ENCODE data around the gene COQ3. TPM values are rescaled to one million over a fixed set of nuclear protein-coding genes. Genes with fewer than 3 reads are reported as not detected.

The COQ3 gene
- total and polyA plus RNA-seq, 2 of the 4 experiments (the other 2 are of a cell fraction) = 8.2 to 8.9 TPM

- Histone ChIP-seq H2AK9ac (replicated peaks; ENCODE audit: low read depth, low read length, poor library complexity) (no peak overlapping the region), H3K27ac (ENCODE audit: insufficient read depth, low read length) (no peak overlapping the region), H3K18ac (ENCODE audit: low read depth, low read length) (no peak overlapping the region), H3K14ac (replicated peaks; ENCODE audit: low read depth, low read length) (no peak overlapping the region), H3K56ac (ENCODE audit: extremely low read depth, insufficient read depth, low read length) (no peak overlapping the region), H3K36me3 (ENCODE audit: control insufficient read depth, insufficient read depth, low read length) (no peaks in the 10 kb centered on the region; the same call in 1 of the 2 replicates), H3K9me3 (ENCODE audit: control insufficient read depth, insufficient read depth, low read length) (no peaks in the 10 kb centered on the region), H2BK15ac (ENCODE audit: low read depth, low read length) (no peak overlapping the region), H3K27me3 (ENCODE audit: control insufficient read depth, insufficient read depth, low read length) (no peaks in the 10 kb centered on the region), H3K4me2 (ENCODE audit: low read depth, low read length) (no peak overlapping the region), H2BK5ac (ENCODE audit: low read depth, low read length, poor library complexity, severe bottlenecking) (no peak overlapping the region), H2BK120ac (ENCODE audit: low read depth, low read length) (no peak overlapping the region), H4K91ac (ENCODE audit: insufficient read depth, low read depth, low read length) (no peak overlapping the region), H3K4me1 (ENCODE audit: control insufficient read depth, insufficient read depth, low read length) (no peaks in the 10 kb centered on the region), H4K8ac (ENCODE audit: low read depth in 2 of 2, low read length in 2 of 2) (no peak overlapping the region), H3K9ac (ENCODE audit: low read depth, low read length) (no peak overlapping the region), H3K4me3 (ENCODE audit: insufficient read depth, low read depth, low read length) (no peak overlapping the region), H2AK5ac (ENCODE audit: low read depth, low read length) (no peak overlapping the region), H3K9me1 (ENCODE audit: insufficient read depth, low read length) (no peaks in the 10 kb centered on the region), H3K23ac (ENCODE audit: low read depth, low read length) (no peak overlapping the region), H3K79me1 (ENCODE audit: low read depth in 1 of 2, low read length in 2 of 2) (no peaks in the 10 kb centered on the region), H4K20me1 (ENCODE audit: insufficient read depth, low read length) (no peaks in the 10 kb centered on the region), H2AFZ (replicated peaks; ENCODE audit: low read length, poor library complexity) (no peak overlapping the region), H2BK20ac (ENCODE audit: low read depth, low read length) (no peak overlapping the region), H4K5ac (ENCODE audit: low read depth, low read length) (no peak overlapping the region), H3K4ac (ENCODE audit: low read depth, low read length) (no peak overlapping the region)
- BruUV-seq (replicated peaks) = no TSS peak
- intact Hi-C loops (cut with micrococcal nuclease) = no loop called here
- dilution Hi-C loops (cut with HindIII; ENCODE audit: low sequenced_read_pairs, unreplicated experiment) = no loop called here
- no peak for DNase-seq
- ATAC-seq (ENCODE audit: low read depth) = no peak
- TF ChIP-seq BHLHE40 (IDR thresholded peaks at IDR 0.05; ENCODE audit: low read depth, low read length) = no peak
- no peak for TF ChIP-seq RCOR1 (IDR thresholded peaks at IDR 0.05; ENCODE audit: insufficient replicate concordance, low read length)
- TF ChIP-seq USF2 (IDR thresholded peaks at IDR 0.05; ENCODE audit: low read depth, low read length) = no peak
- TF ChIP-seq CEBPB (IDR thresholded peaks at IDR 0.05; ENCODE audit: low read depth, low read length) = no peak
- no peak for TF ChIP-seq FOS (IDR thresholded peaks at IDR 0.05; ENCODE audit: low read depth, low read length)
- no peak for TF ChIP-seq CHD1 (IDR thresholded peaks at IDR 0.05; ENCODE audit: low read depth, low read length)
- no peak for TF ChIP-seq MAFK (IDR thresholded peaks at IDR 0.05; ENCODE audit: low read depth, low read length)
- TF ChIP-seq CTCF (conservative IDR thresholded peaks at IDR 0.05; ENCODE audit: low read depth, low read length) = no peak
- no peak for TF ChIP-seq SMC3 (IDR thresholded peaks at IDR 0.05; ENCODE audit: low read depth, low read length)
- no peak for TF ChIP-seq NFE2L2 (IDR thresholded peaks at IDR 0.05; ENCODE audit: low read depth, low read length)
- TF ChIP-seq RFX5 (IDR thresholded peaks at IDR 0.05; ENCODE audit: low read depth, low read length) = no peak
- no peak for TF ChIP-seq POLR2A (IDR thresholded peaks at IDR 0.05; ENCODE audit: low read depth, low read length)
- no peak for TF ChIP-seq MAZ (IDR thresholded peaks at IDR 0.05; ENCODE audit: borderline replicate concordance, low read depth, low read length)
- TF ChIP-seq RAD21 (IDR thresholded peaks at IDR 0.05; ENCODE audit: low read length) = no peak
- no peak for TF ChIP-seq MXI1 (IDR thresholded peaks at IDR 0.05; ENCODE audit: borderline replicate concordance, low read depth, low read length)
- no peak for TF ChIP-seq ELK1 (IDR thresholded peaks at IDR 0.05; ENCODE audit: borderline replicate concordance, low read depth, low read length)
- POLR2A ChIA-PET (ENCODE audit: unreplicated experiment) = no interaction called here
- CTCF ChIA-PET = no interaction called here
- in situ Hi-C loops (cut with MboI; ENCODE audit: low sequenced_read_pairs) = no loop called here
- 86% methylated on average over 2 of the region's 2 CpGs; no CpG with 5 or more reads in 1 of the 2 experiments for WGBS, 2 experiments (ENCODE audit: extremely low coverage in 2 of 2, insufficient read length in 1 of 2)
Observed at GRCh38 chr6:99338188-99338587, 55.8 kb downstream of the COQ3 start.
